PC-3 (cell line): ENCODE data around the gene CA11. TPM values are rescaled to one million over a fixed set of nuclear protein-coding genes. Genes with fewer than 3 reads are reported as not detected.
A peak's percentile ranks its signal among the peaks of the same experiment; 100 is the strongest.

Source experiments
- ATAC-seq: fragments of 200-7000 bp; cut with Tn5 transposase; 2 replicates; pipeline ENCODE4 v1.9.1; 2020; ENCODE audit warnings: mild to moderate bottlenecking, moderate library complexity
- BruUV-seq: library from RNA; stranded (reverse); fragments of 400-500 nt; replicated peaks from 2 replicates; lab custom pipeline; 2021; lab: Mats Ljungman, UMichigan
- CTCF ChIA-PET: fragments of 300-600 bp; sonication (Branson Sonifier 250); formaldehyde crosslinking; loops from one replicate; lab custom pipeline; 2022; ENCODE audit warnings: antibody characterized with exemption; lab: Charles Lee
- POLR2A ChIA-PET: fragments of 300-600 bp; sonication (Branson Sonifier 250); formaldehyde crosslinking; loops from one replicate; lab custom pipeline; 2022; ENCODE audit warnings: antibody characterized with exemption; ENCODE audit not compliant: unreplicated experiment; lab: Charles Lee
- DNase-seq: peaks from one replicate; pipeline ENCODE4 v3.0.0-alpha.2; 2015
- H2AFZ ChIP-seq: fragments of 300-600 bp; sonication (generic); 2 replicates; pipeline ENCODE4 v1.6.0; 2016; ENCODE audit warnings: antibody characterized with exemption, low read length
- H3F3A ChIP-seq: fragments of 300-600 bp; sonication (generic); one replicate; pipeline ENCODE4 v1.6.0; 2017; ENCODE audit warnings: antibody characterized with exemption, low read length, control low read depth, mild to moderate bottlenecking; ENCODE audit not compliant: unreplicated experiment
- H3K27ac ChIP-seq: fragments of 300-600 bp; sonication (generic); 2 replicates; pipeline ENCODE4 v1.5.1; 2016; ENCODE audit warnings: mild to moderate bottlenecking, low read length
- H3K27me3 ChIP-seq: fragments of 300-600 bp; sonication (generic); 2 replicates; pipeline ENCODE4 v1.6.1; 2016; ENCODE audit warnings: low read length, mixed read lengths
- H3K36me3 ChIP-seq: fragments of 300-600 bp; sonication (generic); 2 replicates; pipeline ENCODE4 v1.6.1; 2016; ENCODE audit warnings: low read depth, mixed run types, low read length, mixed read lengths
- H3K4me1 ChIP-seq: fragments of 300-600 bp; sonication (generic); 2 replicates; pipeline ENCODE4 v1.5.1; 2016; ENCODE audit warnings: low read length; ENCODE audit not compliant: insufficient read depth
- H3K4me2 ChIP-seq: fragments of 300-600 bp; sonication (generic); 2 replicates; pipeline ENCODE4 v1.6.0; 2016; ENCODE audit warnings: low read length
- H3K4me3 ChIP-seq: fragments of 300-600 bp; sonication (generic); 2 replicates; pipeline ENCODE4 v1.5.1; 2016; ENCODE audit warnings: mild to moderate bottlenecking, low read length, mixed read lengths
- H3K79me2 ChIP-seq: fragments of 300-600 bp; sonication (generic); 2 replicates; pipeline ENCODE4 v1.6.1; 2017; ENCODE audit warnings: low read length, mixed read lengths
- H3K9ac ChIP-seq: fragments of 300-600 bp; sonication (generic); 2 replicates; pipeline ENCODE4 v1.6.0; 2016; ENCODE audit warnings: mild to moderate bottlenecking, low read length
- H3K9me2 ChIP-seq: fragments of 300-600 bp; sonication (generic); replicated peaks from 2 replicates; pipeline ENCODE4 v1.6.1; 2016; ENCODE audit warnings: mixed run types, low read length, mixed read lengths
- H3K9me3 ChIP-seq: fragments of 300-600 bp; sonication (generic); 2 replicates; pipeline ENCODE4 v1.6.1; 2016; ENCODE audit warnings: low read length, mixed read lengths
- H4K20me1 ChIP-seq: fragments of 300-600 bp; sonication (generic); 2 replicates; pipeline ENCODE4 v1.6.1; 2016; ENCODE audit warnings: low read length, mixed read lengths
- EZH2 ChIP-seq: fragments of 300-600 bp; sonication (generic); IDR thresholded peaks from one replicate; pipeline ENCODE4 v1.6.1; 2017; ENCODE audit warnings: antibody characterized with exemption, mild to moderate bottlenecking, low read length; ENCODE audit not compliant: unreplicated experiment
- EZH2phosphoT487 ChIP-seq: fragments of 300-600 bp; sonication (generic); IDR thresholded peaks from 2 replicates; pipeline ENCODE4 v1.6.1; 2018; ENCODE audit warnings: mild to moderate bottlenecking, antibody characterized with exemption, low read length, borderline replicate concordance
- intact Hi-C: fragments of 100-400 bp; cut with micrococcal nuclease; formaldehyde crosslinking; loops from 2 replicates; pipeline ENCODE4 v1.9.0; 2023
- total RNA-seq: library from RNA; depleted of rRNA; stranded (reverse); fragments of >200 nt; gene quantifications from 2 replicates; pipeline ENCODE4 v1.2.3, GENCODE V29; 2014
- TF ChIP-seq, protein P1 (sequence below): fragments of 300-600 bp; sonication (generic); conservative IDR thresholded peaks from 2 replicates; pipeline ENCODE4 v1.5.1; 2017; ENCODE audit warnings: antibody characterized with exemption, low read depth, mild to moderate bottlenecking, low read length

The CA11 gene
- total RNA-seq, 1 experiment from 2014 or later: 4.1 TPM

DNA sequence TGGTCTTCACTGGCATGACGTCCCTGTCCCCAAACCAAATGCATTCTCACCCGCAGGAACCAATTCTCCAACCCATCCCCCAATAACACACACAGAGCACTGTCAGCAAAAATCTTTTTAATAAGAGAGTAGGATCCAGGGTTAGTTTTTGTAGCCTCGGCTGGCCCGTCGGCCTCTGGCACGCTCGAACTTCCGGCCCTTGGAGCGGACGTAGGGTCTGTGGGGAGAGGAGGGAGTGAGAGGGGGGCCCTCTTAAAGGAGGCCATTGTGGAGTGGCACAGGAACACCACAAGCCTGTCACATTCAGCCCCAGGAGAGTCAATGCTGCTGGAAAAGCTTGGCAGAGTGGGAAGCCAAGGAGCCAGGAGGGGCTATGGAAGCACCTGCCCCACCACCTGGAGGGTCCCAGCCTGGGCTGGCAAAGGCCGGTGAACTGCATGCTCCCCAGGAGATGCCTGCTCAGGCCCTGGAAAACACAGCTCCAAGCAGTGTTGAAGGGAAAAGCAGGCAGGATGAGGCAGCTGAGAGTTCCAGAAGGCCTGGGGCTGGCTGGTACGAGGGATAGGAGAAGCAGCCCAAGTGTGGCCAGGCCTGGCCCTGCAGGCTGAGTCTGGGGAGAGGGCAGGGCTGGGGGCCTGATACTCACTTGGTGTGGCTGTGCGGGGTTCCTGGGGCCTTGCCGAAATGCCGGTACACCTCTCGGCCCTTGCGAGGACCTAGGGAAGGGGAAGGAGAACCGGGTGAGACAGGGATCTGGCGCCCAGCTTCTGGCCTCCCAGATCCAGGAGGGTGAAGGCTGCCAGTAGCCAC is 30.6 kb downstream of the CA11 start:
- Histone ChIP-seq H3K27me3 (no peaks in the 10 kb centered on the region), H3K4me3 (no peak overlapping the region), H3K79me2 (peaks cover 42% of the 10 kb centered on the region), H3K36me3 (peaks cover 35% of the 10 kb centered on the region), H3K9ac (no peak overlapping the region), H2AFZ (no peak overlapping the region), H3K4me2 (no peak overlapping the region), H3K27ac (no peak overlapping the region), H3K4me1 (peaks cover 27% of the 10 kb centered on the region), H4K20me1 (peaks cover 32% of the 10 kb centered on the region), H3K9me3 (no peaks in the 10 kb centered on the region), H3K9me2 (no peaks in the 10 kb centered on the region), H3F3A (no peaks in the 10 kb centered on the region)
- TF ChIP-seq EZH2phosphoT487: no peak
- TF ChIP-seq, protein P1, sequence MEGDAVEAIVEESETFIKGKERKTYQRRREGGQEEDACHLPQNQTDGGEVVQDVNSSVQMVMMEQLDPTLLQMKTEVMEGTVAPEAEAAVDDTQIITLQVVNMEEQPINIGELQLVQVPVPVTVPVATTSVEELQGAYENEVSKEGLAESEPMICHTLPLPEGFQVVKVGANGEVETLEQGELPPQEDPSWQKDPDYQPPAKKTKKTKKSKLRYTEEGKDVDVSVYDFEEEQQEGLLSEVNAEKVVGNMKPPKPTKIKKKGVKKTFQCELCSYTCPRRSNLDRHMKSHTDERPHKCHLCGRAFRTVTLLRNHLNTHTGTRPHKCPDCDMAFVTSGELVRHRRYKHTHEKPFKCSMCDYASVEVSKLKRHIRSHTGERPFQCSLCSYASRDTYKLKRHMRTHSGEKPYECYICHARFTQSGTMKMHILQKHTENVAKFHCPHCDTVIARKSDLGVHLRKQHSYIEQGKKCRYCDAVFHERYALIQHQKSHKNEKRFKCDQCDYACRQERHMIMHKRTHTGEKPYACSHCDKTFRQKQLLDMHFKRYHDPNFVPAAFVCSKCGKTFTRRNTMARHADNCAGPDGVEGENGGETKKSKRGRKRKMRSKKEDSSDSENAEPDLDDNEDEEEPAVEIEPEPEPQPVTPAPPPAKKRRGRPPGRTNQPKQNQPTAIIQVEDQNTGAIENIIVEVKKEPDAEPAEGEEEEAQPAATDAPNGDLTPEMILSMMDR: no peak
- no peak for TF ChIP-seq EZH2
- no TSS peak for BruUV-seq
- no peak for ATAC-seq
- intact Hi-C loops: no loop called here
- no peak for DNase-seq
- POLR2A ChIA-PET: no interaction called here
- CTCF ChIA-PET: no interaction called here

DNA sequence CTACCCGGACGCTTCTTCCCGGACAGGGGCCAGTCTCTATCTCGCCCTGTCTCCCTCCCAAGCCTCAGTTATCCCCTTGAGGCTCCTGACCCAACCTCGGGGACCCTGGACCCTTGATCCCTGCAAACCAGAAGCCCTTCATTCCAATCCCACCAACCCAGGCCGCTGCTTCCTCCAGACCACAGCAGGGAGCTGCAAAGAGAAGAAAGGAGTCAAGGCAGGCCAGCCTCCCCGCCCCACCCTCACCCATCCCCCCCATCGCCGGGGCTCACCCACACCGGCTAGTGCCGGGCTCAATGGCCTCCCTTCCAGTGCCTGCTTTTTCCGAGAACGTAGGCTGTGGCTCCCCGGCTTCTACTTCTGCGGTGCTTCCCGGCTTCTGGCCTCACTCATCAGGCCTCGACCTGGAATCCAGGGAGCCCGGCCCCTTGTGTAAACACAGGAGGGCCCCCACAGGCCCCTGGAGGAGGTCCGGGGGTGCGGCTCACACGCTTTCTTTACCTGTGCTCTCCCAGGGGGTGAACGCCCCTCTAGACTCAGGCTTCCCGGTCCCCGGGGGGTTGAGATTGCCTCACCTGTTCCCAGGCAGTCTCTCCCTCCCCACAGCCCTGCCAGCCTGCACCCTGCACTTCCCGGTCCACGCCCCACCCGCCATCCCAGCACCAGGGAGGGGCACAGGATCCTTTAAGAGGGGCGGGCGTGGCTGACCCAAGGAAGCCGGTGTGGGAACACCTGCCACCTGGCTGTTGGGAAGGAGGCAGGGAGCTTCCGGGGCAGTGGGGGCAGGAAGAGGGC is 31.4 kb downstream of the CA11 start, which contains the start of gene FAM83E:
TSS of gene FAM83E (minus strand) at position 641 of the 795 bp plus-strand sequence. CDS start 1,704 bp downstream, outside the sequence.
- Histone ChIP-seq H3K36me3 (peaks cover 35% of the 10 kb centered on the region), H3F3A (no peaks in the 10 kb centered on the region), H3K9ac (no peak within 1 kb of the TSS), H3K27me3 (no peaks in the 10 kb centered on the region), H4K20me1 (peaks cover 32% of the 10 kb centered on the region), H2AFZ (no peak within 1 kb of the TSS), H3K4me1 (peaks cover 21% of the 10 kb centered on the region), H3K79me2 (peaks cover 35% of the 10 kb centered on the region), H3K9me2 (no peaks in the 10 kb centered on the region), H3K4me2 (no peak within 1 kb of the TSS), H3K4me3 (no peak within 1 kb of the TSS), H3K27ac (no peak within 1 kb of the TSS), H3K9me3 (no peaks in the 10 kb centered on the region)
- intact Hi-C loops: no loop called here
- DNase-seq (peak; percentile 41), ATAC-seq (peak; percentile 9; the same call in 1 of the 2 replicates)
- ChIA-PET POLR2A (no interaction called here), CTCF (no interaction called here)
- TF ChIP-seq EZH2phosphoT487 (no peak), EZH2 (no peak)
- TF ChIP-seq, protein P1: no peak
- BruUV-seq: no TSS peak
